ENCODE results near the gene HSD3B7. TPM values are rescaled to one million over a fixed set of nuclear protein-coding genes. Genes with fewer than 3 reads are reported as not detected.

The HSD3B7 gene
- total and polyA plus RNA-seq, 2 donors (not counting 1 experiment from before 2014, with no cell fraction given), result 0.89 to 1.2 TPM

GRCh38 chr16:30972872-30973271, 12.1 kb upstream of the HSD3B7 start:
- peaks cover 4 to 76% of the 10 kb centered on the region in 2 experiments for H3K36me3 ChIP-seq (replicated peaks in 1 of 2; ENCODE audit: control extremely low read depth in 1 of 2, control insufficient read depth in 1 of 2, extremely low read depth in 1 of 2, insufficient read depth in 2 of 2, low read length in 1 of 2)
- no peaks in the 10 kb centered on the region for H3K27me3 ChIP-seq (replicated peaks in 1 of 4; ENCODE audit: control extremely low read depth in 1 of 4, control insufficient read depth in 3 of 4, insufficient read depth in 4 of 4, low read length in 3 of 4)
- POLR2A ChIA-PET, result no interaction called here
- H3K4me2 ChIP-seq (replicated peaks; ENCODE audit: low read depth, low read length, poor library complexity, severe bottlenecking), result no peak overlapping the region
- peaks cover 4% of the 10 kb centered on the region for H4K20me1 ChIP-seq (ENCODE audit: control insufficient read depth, insufficient read depth, low read length, poor library complexity, severe bottlenecking)
- no peaks in the 10 kb centered on the region for H3K9me3 Mint-ChIP-seq (ENCODE audit: insufficient read depth)
- ATAC-seq (ENCODE audit: low read depth) (no peak), DNase-seq (no peak)
- H3K4me3 ChIP-seq (ENCODE audit: control extremely low read depth in 1 of 5, extremely low read depth in 1 of 5, insufficient read depth in 1 of 5, low read depth in 2 of 5, low read length in 4 of 5), result no peak overlapping the region
- H2AFZ ChIP-seq (ENCODE audit: insufficient read depth, low read depth, low read length, poor library complexity, severe bottlenecking), result no peak overlapping the region
- H3K27ac ChIP-seq (ENCODE audit: low read length in 2 of 2), result no peak overlapping the region
- TF ChIP-seq CTCF (IDR thresholded peaks at IDR 0.05) (no peak), EZH2 (IDR thresholded peaks at IDR 0.05; ENCODE audit: borderline replicate concordance, insufficient read depth, low read depth, low read length, poor library complexity, severe bottlenecking) (no peak)
- CTCF ChIA-PET, result interaction anchor here (1.5 kb wide), 1 partner anchor 12 kb away, joined by 4 read pairs; the partner anchor contains the start of gene HSD3B7
- no peak overlapping the region for H3K4me3 Mint-ChIP-seq
- no peaks in the 10 kb centered on the region for H3K27me3 Mint-ChIP-seq
- no peaks in the 10 kb centered on the region for H3K4me1 ChIP-seq (ENCODE audit: control insufficient read depth in 2 of 2, insufficient read depth in 2 of 2, low read length in 2 of 2)
- intact Hi-C loops (cut with micrococcal nuclease), result no loop called here
- H3K9me3 ChIP-seq (ENCODE audit: control extremely low read depth in 1 of 3, control insufficient read depth in 2 of 3, insufficient read depth in 1 of 3, low read length in 2 of 3), result no peaks in the 10 kb centered on the region
- no peak overlapping the region for H3K27ac Mint-ChIP-seq
- 97% methylated on average over 7 of the region's 7 CpGs for WGBS (ENCODE audit: insufficient coverage)
- no peak overlapping the region for H3K9ac ChIP-seq (ENCODE audit: low read length)
- H3K4me1 Mint-ChIP-seq, result no peaks in the 10 kb centered on the region
- peaks cover 19% of the 10 kb centered on the region for H3K79me2 ChIP-seq (ENCODE audit: control insufficient read depth, insufficient read depth, low read length)

GRCh38 chr16:30974348-30974747, 10.7 kb upstream of the HSD3B7 start:
- Histone ChIP-seq H3K79me2 (ENCODE audit: control insufficient read depth, insufficient read depth, low read length) (peaks cover 17% of the 10 kb centered on the region), H3K9ac (ENCODE audit: low read length) (no peak overlapping the region), H3K4me3 (ENCODE audit: control extremely low read depth in 1 of 5, extremely low read depth in 1 of 5, insufficient read depth in 1 of 5, low read depth in 2 of 5, low read length in 4 of 5) (no peak overlapping the region), H3K4me2 (replicated peaks; ENCODE audit: low read depth, low read length, poor library complexity, severe bottlenecking) (no peak overlapping the region), H3K36me3 (replicated peaks in 1 of 2; ENCODE audit: control extremely low read depth in 1 of 2, control insufficient read depth in 1 of 2, extremely low read depth in 1 of 2, insufficient read depth in 2 of 2, low read length in 1 of 2) (peaks cover 4 to 68% of the 10 kb centered on the region in 2 experiments), H2AFZ (ENCODE audit: insufficient read depth, low read depth, low read length, poor library complexity, severe bottlenecking) (no peak overlapping the region), H3K27ac (ENCODE audit: low read length in 2 of 2) (no peak overlapping the region), H4K20me1 (ENCODE audit: control insufficient read depth, insufficient read depth, low read length, poor library complexity, severe bottlenecking) (peaks cover 17% of the 10 kb centered on the region), H3K9me3 (ENCODE audit: control extremely low read depth in 1 of 3, control insufficient read depth in 2 of 3, insufficient read depth in 1 of 3, low read length in 2 of 3) (no peaks in the 10 kb centered on the region), H3K27me3 (replicated peaks in 1 of 4; ENCODE audit: control extremely low read depth in 1 of 4, control insufficient read depth in 3 of 4, insufficient read depth in 4 of 4, low read length in 3 of 4) (no peaks in the 10 kb centered on the region), H3K4me1 (ENCODE audit: control insufficient read depth in 2 of 2, insufficient read depth in 2 of 2, low read length in 2 of 2) (no peaks in the 10 kb centered on the region)
- ATAC-seq (ENCODE audit: low read depth) (no peak), DNase-seq (no peak)
- ChIA-PET CTCF (no interaction called here), POLR2A (no interaction called here)
- Mint-ChIP-seq H3K9me3 (ENCODE audit: insufficient read depth) (no peaks in the 10 kb centered on the region), H3K4me3 (no peak overlapping the region), H3K4me1 (no peaks in the 10 kb centered on the region), H3K27ac (no peak overlapping the region), H3K27me3 (no peaks in the 10 kb centered on the region)
- WGBS (ENCODE audit: insufficient coverage), result 100% methylated on average over 6 of the region's 6 CpGs
- no peak for TF ChIP-seq CTCF (IDR thresholded peaks at IDR 0.05)
- no peak for TF ChIP-seq EZH2 (IDR thresholded peaks at IDR 0.05; ENCODE audit: borderline replicate concordance, insufficient read depth, low read depth, low read length, poor library complexity, severe bottlenecking)
- intact Hi-C loops (cut with micrococcal nuclease), result no loop called here
